Measurements from ENCODE around the gene KRT82. TPM values are rescaled to one million over a fixed set of nuclear protein-coding genes. Genes with fewer than 3 reads are reported as not detected.

Gene KRT82
- total and polyA plus RNA-seq, 10 donors = 0.04 TPM; not detected in 9

- H3K27me3 ChIP-seq (replicated peaks in 1 of 7) = peaks cover 0 to 48% (median 0%) of the 10 kb centered on the region in 7 donors
- H3K27ac ChIP-seq = no peak overlapping the region
- TF ChIP-seq POLR2A (IDR thresholded peaks at IDR 0.05) (no peak), POLR2AphosphoS5 (IDR thresholded peaks at IDR 0.05) (no peak)
- TF ChIP-seq, protein P1, sequence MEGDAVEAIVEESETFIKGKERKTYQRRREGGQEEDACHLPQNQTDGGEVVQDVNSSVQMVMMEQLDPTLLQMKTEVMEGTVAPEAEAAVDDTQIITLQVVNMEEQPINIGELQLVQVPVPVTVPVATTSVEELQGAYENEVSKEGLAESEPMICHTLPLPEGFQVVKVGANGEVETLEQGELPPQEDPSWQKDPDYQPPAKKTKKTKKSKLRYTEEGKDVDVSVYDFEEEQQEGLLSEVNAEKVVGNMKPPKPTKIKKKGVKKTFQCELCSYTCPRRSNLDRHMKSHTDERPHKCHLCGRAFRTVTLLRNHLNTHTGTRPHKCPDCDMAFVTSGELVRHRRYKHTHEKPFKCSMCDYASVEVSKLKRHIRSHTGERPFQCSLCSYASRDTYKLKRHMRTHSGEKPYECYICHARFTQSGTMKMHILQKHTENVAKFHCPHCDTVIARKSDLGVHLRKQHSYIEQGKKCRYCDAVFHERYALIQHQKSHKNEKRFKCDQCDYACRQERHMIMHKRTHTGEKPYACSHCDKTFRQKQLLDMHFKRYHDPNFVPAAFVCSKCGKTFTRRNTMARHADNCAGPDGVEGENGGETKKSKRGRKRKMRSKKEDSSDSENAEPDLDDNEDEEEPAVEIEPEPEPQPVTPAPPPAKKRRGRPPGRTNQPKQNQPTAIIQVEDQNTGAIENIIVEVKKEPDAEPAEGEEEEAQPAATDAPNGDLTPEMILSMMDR (IDR thresholded peaks at IDR 0.05 in 8 of 11, conservative IDR thresholded peaks at IDR 0.05 in 3 of 11) = no peak
- DNase-seq = no peak
- no peaks in the 10 kb centered on the region for H3K9me3 ChIP-seq
- intact Hi-C loops (cut with DNase I; ENCODE audit: low total_unique reads) = no loop called here
- H3K4me1 ChIP-seq = no peaks in the 10 kb centered on the region
- WGBS, 5 donors = 71 to 79% (median 78%) methylated on average over 10 of the region's 10 CpGs
- H3K4me3 ChIP-seq = no peak overlapping the region
- H3K36me3 ChIP-seq = no peaks in the 10 kb centered on the region
Observed at GRCh38 chr12:52444647-52445595, 38.8 kb upstream of the KRT82 start.

DNA sequence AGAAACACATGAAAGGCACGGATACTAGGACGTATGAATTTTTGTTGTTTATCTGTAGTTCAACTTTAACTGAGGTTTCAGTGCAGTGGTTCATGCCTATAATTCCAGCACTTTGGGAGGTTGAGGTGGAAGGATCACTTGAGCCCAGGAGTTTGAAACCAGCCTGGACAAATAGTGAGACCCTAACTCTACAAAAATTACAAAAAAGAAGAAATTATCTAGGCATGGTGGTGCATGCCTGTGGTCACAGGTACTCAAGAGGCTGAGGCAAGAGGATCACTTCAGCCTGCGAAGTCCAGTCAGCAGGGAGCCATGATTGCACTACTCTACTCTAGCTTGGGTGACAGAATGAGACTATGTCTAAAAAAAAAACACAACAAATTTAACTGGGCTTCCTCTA, 37.8 kb upstream of the KRT82 start:
- TF ChIP-seq, protein P1 (IDR thresholded peaks at IDR 0.05 in 8 of 11, conservative IDR thresholded peaks at IDR 0.05 in 3 of 11) = no peak
- TF ChIP-seq POLR2AphosphoS5 (IDR thresholded peaks at IDR 0.05) (no peak), POLR2A (IDR thresholded peaks at IDR 0.05) (no peak)
- intact Hi-C loops (cut with DNase I; ENCODE audit: low total_unique reads) = no loop called here
- H3K4me1 ChIP-seq = no peaks in the 10 kb centered on the region
- H3K36me3 ChIP-seq = no peaks in the 10 kb centered on the region
- no peak overlapping the region for H3K27ac ChIP-seq
- H3K27me3 ChIP-seq (replicated peaks in 1 of 7) = peaks cover 0 to 55% (median 0%) of the 10 kb centered on the region in 7 donors
- H3K9me3 ChIP-seq = no peaks in the 10 kb centered on the region
- no peak overlapping the region for H3K4me3 ChIP-seq
- WGBS, 5 donors = 83 to 97% (median 90%) methylated on average over 3 of the region's 3 CpGs
- DNase-seq = no peak

- no peaks in the 10 kb centered on the region for H3K36me3 ChIP-seq
- no peaks in the 10 kb centered on the region for H3K4me1 ChIP-seq
- DNase-seq = no peak
- H3K9me3 ChIP-seq = no peaks in the 10 kb centered on the region
- H3K27ac ChIP-seq = no peak overlapping the region
- no peak overlapping the region for H3K4me3 ChIP-seq
- H3K27me3 ChIP-seq (replicated peaks in 1 of 7) = peaks cover 0 to 57% (median 0%) of the 10 kb centered on the region in 7 donors
- intact Hi-C loops (cut with DNase I; ENCODE audit: low total_unique reads) = no loop called here
- TF ChIP-seq POLR2A (IDR thresholded peaks at IDR 0.05) = no peak
- TF ChIP-seq POLR2AphosphoS5 (IDR thresholded peaks at IDR 0.05) = no peak
- TF ChIP-seq, protein P1 (IDR thresholded peaks at IDR 0.05 in 8 of 11, conservative IDR thresholded peaks at IDR 0.05 in 3 of 11) = no peak
- 36 to 44% (median 39%) methylated on average over 6 of the region's 6 CpGs for WGBS, 5 donors
Observed at GRCh38 chr12:52442600-52443061, 36.5 kb upstream of the KRT82 start.

DNA sequence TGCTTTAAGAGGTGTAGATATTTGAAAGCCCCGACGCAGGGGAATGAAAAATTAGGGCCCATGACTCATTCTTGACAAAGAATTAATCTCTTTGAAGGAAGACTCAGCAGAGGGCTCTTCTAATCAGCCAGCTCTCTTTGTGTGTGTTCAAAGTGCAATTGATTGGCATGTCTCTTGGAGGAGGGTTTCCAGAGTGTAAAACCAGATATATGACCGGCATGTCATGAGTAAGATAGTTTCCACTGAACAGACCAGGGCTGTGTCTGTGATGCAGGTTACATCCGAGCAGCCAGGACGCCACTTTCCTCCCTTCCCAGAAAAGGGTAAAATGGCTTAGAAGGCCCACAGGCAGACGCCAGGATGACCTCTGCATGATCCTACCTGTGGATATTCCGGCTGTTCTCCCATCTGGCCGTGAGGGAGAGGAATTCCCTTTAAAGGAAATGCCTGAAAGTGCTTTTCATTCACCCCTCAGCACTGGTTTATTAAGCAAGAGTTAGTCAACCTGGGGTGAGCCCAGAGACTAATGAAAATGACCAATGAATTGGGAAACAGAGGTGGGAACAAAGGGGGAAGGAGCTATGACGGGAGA, 35.3 kb upstream of the KRT82 start:
- intact Hi-C loops (cut with DNase I; ENCODE audit: low total_unique reads) = no loop called here
- no peak overlapping the region for H3K27ac ChIP-seq
- no peaks in the 10 kb centered on the region for H3K4me1 ChIP-seq
- no peaks in the 10 kb centered on the region for H3K36me3 ChIP-seq
- H3K9me3 ChIP-seq = no peaks in the 10 kb centered on the region
- H3K27me3 ChIP-seq (replicated peaks in 1 of 7) = peaks cover 0 to 56% (median 0%) of the 10 kb centered on the region in 7 donors
- DNase-seq = no peak
- TF ChIP-seq POLR2AphosphoS5 (IDR thresholded peaks at IDR 0.05) (no peak), POLR2A (IDR thresholded peaks at IDR 0.05) (no peak)
- TF ChIP-seq, protein P1 (IDR thresholded peaks at IDR 0.05 in 8 of 11, conservative IDR thresholded peaks at IDR 0.05 in 3 of 11) = no peak
- 55 to 70% (median 67%) methylated on average over 9 of the region's 9 CpGs for WGBS, 5 donors
- H3K4me3 ChIP-seq = no peak overlapping the region

All from spleen (tissue), 11 donors.